Astrocyte of the cerebellum (primary cell): Measurements from ENCODE around the gene XRRA1.
A peak's percentile ranks its signal among the peaks of the same experiment; 100 is the strongest.

ENCODE experiments used
- DNase-seq: peaks from one replicate; pipeline ENCODE4 v3.0.0-alpha.2; 2011; ENCODE audit warnings: low read depth
- H3K4me3 ChIP-seq: 2 replicates; pipeline ENCODE4 v1.5.1; 2011; ENCODE audit warnings: mild to moderate bottlenecking, low read depth, low read length, moderate library complexity
- in situ Hi-C: cut with HindIII; loops from 2 replicates; pipeline ENCODE4 v1.10.0; 2017; ENCODE audit warnings: low sequenced_read_pairs
- TF ChIP-seq, protein P1 (sequence below): IDR thresholded peaks from 2 replicates; pipeline ENCODE4 v1.5.1; 2012; ENCODE audit warnings: low read length, low read depth, moderate library complexity, mild to moderate bottlenecking; ENCODE audit errors: missing control alignments

The XRRA1 gene

DNA sequence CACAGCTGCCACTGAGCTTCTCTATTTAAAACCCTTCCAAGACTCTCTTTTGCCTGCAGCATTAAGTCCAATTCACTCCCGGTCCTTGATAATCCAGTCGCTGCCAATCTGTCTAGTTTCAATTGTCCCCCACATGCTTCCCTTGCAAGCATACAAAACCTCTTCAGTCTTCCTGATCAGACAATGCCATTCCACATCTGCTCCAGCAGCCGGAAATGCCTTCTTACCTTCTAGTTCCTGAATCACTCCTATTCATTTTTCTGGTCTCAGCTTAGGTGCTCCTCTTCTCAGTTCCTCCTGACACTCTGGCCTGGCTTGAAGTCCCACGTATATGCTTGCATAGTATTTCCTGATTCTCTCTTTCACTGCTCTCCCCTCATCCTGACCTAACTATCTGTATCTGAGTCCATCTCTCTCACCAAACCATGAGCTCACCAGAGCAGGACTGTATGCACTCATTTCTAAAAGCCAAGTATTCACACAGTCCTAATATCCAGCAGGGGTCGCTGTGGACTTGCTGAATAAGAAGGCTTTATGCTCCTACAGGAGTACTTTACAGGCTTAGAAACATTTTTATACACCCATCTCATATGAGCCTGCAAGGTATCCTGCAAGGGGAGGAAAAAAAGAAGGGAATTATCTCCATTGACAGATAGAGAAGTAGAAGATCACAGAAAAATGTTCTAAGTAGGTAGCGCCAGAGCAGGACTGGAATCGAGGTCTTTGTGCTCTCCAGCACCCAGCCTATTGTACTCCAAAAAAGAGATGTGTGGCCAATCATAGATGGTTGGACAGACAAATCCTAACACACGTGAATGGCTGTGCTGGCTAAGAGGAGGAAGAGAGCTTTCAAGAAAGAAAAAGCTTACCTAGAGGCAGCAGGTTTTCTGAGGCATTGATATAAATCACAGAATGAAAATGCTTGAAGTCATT lies 19.2 kb downstream of the XRRA1 start:
- DNase-seq = peak; percentile 94
- in situ Hi-C loops = loop anchor here (5.0 kb wide), 1 partner anchor 103 kb away; no protein-coding TSS in a partner anchor
- TF ChIP-seq, protein P1, sequence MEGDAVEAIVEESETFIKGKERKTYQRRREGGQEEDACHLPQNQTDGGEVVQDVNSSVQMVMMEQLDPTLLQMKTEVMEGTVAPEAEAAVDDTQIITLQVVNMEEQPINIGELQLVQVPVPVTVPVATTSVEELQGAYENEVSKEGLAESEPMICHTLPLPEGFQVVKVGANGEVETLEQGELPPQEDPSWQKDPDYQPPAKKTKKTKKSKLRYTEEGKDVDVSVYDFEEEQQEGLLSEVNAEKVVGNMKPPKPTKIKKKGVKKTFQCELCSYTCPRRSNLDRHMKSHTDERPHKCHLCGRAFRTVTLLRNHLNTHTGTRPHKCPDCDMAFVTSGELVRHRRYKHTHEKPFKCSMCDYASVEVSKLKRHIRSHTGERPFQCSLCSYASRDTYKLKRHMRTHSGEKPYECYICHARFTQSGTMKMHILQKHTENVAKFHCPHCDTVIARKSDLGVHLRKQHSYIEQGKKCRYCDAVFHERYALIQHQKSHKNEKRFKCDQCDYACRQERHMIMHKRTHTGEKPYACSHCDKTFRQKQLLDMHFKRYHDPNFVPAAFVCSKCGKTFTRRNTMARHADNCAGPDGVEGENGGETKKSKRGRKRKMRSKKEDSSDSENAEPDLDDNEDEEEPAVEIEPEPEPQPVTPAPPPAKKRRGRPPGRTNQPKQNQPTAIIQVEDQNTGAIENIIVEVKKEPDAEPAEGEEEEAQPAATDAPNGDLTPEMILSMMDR = peak; percentile 80
- no peak overlapping the region for H3K4me3 ChIP-seq

DNA sequence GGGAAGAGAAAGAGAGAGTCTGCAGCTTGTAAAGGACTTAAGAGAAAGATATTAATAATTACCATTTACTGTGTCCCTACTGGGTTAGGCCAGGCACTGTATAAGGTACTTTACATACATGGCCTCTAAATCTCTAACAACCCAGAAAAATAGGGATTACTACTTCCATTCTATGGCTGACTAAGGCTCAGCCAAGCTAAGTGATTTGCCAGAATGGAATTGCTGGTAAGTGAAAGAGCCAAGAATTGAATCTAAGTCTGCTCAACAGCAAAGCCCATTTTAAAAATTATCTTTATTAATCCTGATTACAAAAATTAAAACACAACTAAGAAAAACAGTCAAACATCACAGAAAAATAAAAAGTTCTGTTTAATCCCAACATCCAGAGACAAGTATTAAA lies 21.4 kb downstream of the XRRA1 start:
- DNase-seq = no peak
- no peak overlapping the region for H3K4me3 ChIP-seq
- TF ChIP-seq, protein P1 = no peak
- in situ Hi-C loops = loop anchor here (5.0 kb wide), 1 partner anchor 105 kb away; no protein-coding TSS in a partner anchor

DNA sequence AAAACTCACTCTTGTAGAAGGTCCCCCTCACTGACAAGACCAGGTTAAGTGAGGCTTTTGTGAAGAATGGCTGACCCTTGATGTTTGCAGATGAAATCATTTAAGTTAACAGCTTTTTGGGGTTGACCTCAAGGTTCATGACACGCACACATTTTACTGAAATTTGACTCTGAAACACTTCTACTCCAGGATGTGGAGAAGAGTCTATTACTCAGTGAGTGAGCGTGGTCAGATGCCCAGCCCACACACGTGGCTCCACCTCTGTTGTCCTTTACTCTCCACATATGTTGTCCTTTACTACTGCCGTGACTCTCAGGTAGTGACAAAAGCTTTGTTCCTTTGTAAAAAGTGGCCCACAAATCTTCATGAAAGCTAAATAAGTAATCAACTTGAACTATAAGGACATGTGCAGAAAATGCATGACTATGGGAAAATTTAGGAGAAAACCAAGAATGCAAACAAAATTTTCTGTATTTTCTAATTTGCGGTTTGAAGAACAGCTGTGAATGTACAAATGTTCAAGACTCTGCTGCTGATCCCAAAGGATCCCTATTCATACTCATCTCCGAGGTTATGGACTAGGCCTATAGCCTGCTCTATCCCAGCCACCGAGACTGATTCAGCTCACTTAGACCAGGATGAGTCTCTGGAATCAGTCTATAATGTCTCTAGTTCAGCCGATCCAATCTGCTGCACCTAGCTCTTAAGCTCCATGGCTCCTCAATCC lies 22.4 kb downstream of the XRRA1 start:
- no peak for DNase-seq
- TF ChIP-seq, protein P1 = no peak
- H3K4me3 ChIP-seq = no peak overlapping the region
- in situ Hi-C loops = loop anchor here (5.0 kb wide), 1 partner anchor 106 kb away; no protein-coding TSS in a partner anchor

DNA sequence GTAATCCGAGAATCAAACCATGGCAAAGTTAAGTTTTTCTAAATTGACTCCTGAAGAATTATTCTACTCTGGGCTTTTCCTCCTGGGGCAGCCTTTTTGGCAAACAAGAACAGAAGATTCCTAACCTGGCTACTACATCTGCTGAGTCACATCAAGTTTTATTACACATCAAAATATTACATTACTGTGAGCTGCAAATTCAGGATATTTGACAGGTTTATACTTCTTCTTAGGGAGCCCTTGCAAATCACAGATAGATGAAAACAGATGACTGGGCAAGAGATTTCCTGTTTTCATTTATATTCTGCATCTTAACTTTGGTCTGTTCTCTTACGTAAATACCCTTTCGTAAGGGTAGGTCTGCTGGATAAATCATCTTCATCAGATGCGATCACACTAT lies 23.6 kb downstream of the XRRA1 start:
- in situ Hi-C loops = loop anchor here (5.0 kb wide), 1 partner anchor 107 kb away; no protein-coding TSS in a partner anchor
- TF ChIP-seq, protein P1 = no peak
- H3K4me3 ChIP-seq = no peak overlapping the region
- DNase-seq = no peak

DNA sequence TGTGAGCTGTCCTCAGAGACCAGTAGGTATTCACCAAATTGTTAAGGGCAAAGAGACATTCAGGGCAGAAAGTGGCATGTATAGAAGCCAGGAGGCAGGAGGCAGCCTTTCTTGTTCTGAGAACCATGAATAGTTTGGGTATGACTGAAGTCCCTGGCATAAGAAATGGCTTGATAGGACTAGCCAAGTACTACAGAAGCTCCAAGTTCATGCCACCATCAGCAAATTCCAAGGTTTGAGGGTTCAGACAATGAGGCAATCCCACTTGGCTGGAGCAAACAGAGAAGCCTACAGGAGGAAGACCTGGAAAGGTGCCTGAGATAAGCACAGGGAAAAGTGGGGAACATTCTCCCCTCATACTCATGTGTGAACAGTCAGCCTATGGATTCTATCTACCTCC lies 25.8 kb downstream of the XRRA1 start:
- TF ChIP-seq, protein P1 = no peak
- in situ Hi-C loops = no loop called here
- no peak overlapping the region for H3K4me3 ChIP-seq
- no peak for DNase-seq

DNA sequence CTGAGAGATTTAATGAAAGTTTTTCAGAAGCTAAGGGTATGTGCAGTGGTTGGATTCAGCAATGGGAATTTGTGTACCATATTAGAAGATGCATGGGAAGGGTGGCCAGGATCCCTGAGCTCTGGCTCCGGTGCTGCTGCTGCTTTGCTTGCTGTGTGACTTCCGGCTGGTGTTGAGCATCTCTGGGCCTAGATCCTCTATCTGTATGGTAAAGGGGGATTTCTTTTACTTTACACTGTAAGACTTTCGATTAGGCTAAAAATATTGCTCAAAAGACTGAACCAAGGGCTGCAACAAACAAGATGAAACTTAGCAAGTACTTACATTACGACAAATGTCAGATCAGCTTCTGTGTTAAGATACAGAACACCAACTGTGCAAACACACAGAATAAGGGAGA lies 39.1 kb downstream of the XRRA1 start:
- DNase-seq = no peak
- H3K4me3 ChIP-seq = no peak overlapping the region
- TF ChIP-seq, protein P1 = no peak
- in situ Hi-C loops = loop anchor here (5.0 kb wide), 1 partner anchor 38 kb away; no protein-coding TSS in a partner anchor
